ENCODE data around the gene ENDOD1.

ENDOD1 gene

GRCh38 chr11:95166781-95167180, 77.1 kb downstream of the ENDOD1 start:
- DNase-seq (ENCODE audit: low spot score): no peak
- no peak for FAIRE-seq

DNA sequence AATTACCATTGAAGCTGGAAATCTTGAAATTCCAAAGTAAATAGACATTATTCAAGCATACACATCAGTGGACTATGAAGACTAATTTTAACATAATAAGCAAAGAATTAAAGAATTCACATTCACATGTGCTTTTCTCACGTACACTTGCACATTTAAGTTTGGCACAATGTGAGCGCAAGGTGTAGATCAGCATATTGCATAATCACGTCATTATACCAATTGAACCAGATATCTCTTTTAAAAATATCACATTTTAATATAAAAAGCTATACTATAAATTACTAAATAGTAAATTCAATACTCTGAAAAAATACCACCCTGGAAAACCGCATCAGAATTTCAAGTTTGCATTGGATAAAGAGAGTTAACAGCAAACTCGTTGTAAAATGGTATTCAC, 80.6 kb downstream of the ENDOD1 start:
- FAIRE-seq: no peak

GRCh38 chr11:95175818-95176380, 86.3 kb downstream of the ENDOD1 start:
- no peak for DNase-seq (ENCODE audit: low spot score)
- FAIRE-seq: no peak

More for the DNA sequence above, 80.6 kb downstream of the ENDOD1 start:
- no peak for DNase-seq (ENCODE audit: low spot score)

Data from RCC 7860 (cell line).